ENCODE measurements around the gene IL4R.

Gene IL4R

GRCh38 chr16:27313422-27314160 is at the start of gene IL4R:
TSS of gene IL4R (plus strand) at chr16:27313974. CDS start at chr16:27340204, 26,230 bp downstream.
- TF ChIP-seq CTCF (IDR thresholded peaks at IDR 0.05; ENCODE audit: extremely low read depth, missing control alignments), result no peak
- peak; percentile 88 for DNase-seq (ENCODE audit: low spot score)

- DNase-seq (ENCODE audit: low spot score), result no peak
- TF ChIP-seq CTCF (IDR thresholded peaks at IDR 0.05; ENCODE audit: extremely low read depth, missing control alignments), result no peak
Measured at GRCh38 chr16:27264151-27264550, 49.6 kb upstream of the IL4R start.

GRCh38 chr16:27265982-27266381 is 47.8 kb upstream of the IL4R start:
- no peak for TF ChIP-seq CTCF (IDR thresholded peaks at IDR 0.05; ENCODE audit: extremely low read depth, missing control alignments)
- no peak for DNase-seq (ENCODE audit: low spot score)

GRCh38 chr16:27267037-27267677 is 46.6 kb upstream of the IL4R start:
- no peak for TF ChIP-seq CTCF (IDR thresholded peaks at IDR 0.05; ENCODE audit: extremely low read depth, missing control alignments)
- DNase-seq (ENCODE audit: low spot score), result no peak

- DNase-seq (ENCODE audit: low spot score), result peak; percentile 91
- no peak for TF ChIP-seq CTCF (IDR thresholded peaks at IDR 0.05; ENCODE audit: extremely low read depth, missing control alignments)
Measured at GRCh38 chr16:27268376-27269299, 45.1 kb upstream of the IL4R start, which contains the start of gene NSMCE1. TSS of gene NSMCE1 (minus strand) at chr16:27268772. CDS start at chr16:27257570, 11,202 bp downstream.

- no peak for DNase-seq (ENCODE audit: low spot score)
- no peak for TF ChIP-seq CTCF (IDR thresholded peaks at IDR 0.05; ENCODE audit: extremely low read depth, missing control alignments)
Measured at GRCh38 chr16:27269300-27270150, 44.2 kb upstream of the IL4R start.

All from GM20000 (cell line).